Small intestine (tissue), 7 donors: ENCODE results near the gene MMP20. TPM values are rescaled to one million over a fixed set of nuclear protein-coding genes. Genes with fewer than 3 reads are reported as not detected.

Source experiments
- DNase-seq, 2 donors: peaks; one replicate each; pipeline versions ENCODE4 v3.0.0 to v3.0.0-alpha.2; 2013
- FAIRE-seq: peaks from 2 replicates; lab custom pipeline; 2012; peaks lifted over from hg19 to GRCh38; lab: Jason Lieb, UNC
- H3K27ac ChIP-seq, 3 donors: one replicate each; pipeline ENCODE4 v1.5.1; 2013; ENCODE audit warnings: low read length in 2 of 3, mild to moderate bottlenecking in 2 of 3, control low read depth in 1 of 3, inconsistent platforms in 1 of 3, low read depth in 1 of 3, moderate library complexity in 1 of 3
- H3K27me3 ChIP-seq, 3 donors: one replicate each; pipeline ENCODE4 v1.6.1; 2013; ENCODE audit warnings: low read length in 3 of 3, inconsistent platforms in 1 of 3; ENCODE audit not compliant: control insufficient read depth in 3 of 3, insufficient read depth in 3 of 3
- H3K36me3 ChIP-seq, 3 donors: one replicate each; pipeline ENCODE4 v1.6.1; 2013; ENCODE audit warnings: low read length in 3 of 3, inconsistent platforms in 1 of 3, low read depth in 1 of 3, mild to moderate bottlenecking in 1 of 3, moderate library complexity in 1 of 3; ENCODE audit not compliant: control insufficient read depth in 3 of 3, insufficient read depth in 2 of 3
- H3K4me1 ChIP-seq, 3 donors: one replicate each; pipeline ENCODE4 v1.6.1; 2013; ENCODE audit warnings: low read length in 2 of 3, inconsistent platforms in 1 of 3, low read depth in 1 of 3, mild to moderate bottlenecking in 1 of 3, moderate library complexity in 1 of 3; ENCODE audit not compliant: control insufficient read depth in 3 of 3, insufficient read depth in 2 of 3
- H3K4me3 ChIP-seq, 3 donors: one replicate each; pipeline ENCODE4 v1.5.1; 2013; ENCODE audit warnings: low read length in 3 of 3, control low read depth in 1 of 3, inconsistent platforms in 1 of 3, low read depth in 1 of 3, mild to moderate bottlenecking in 1 of 3, moderate library complexity in 1 of 3
- H3K9me3 ChIP-seq, 2 donors: one replicate each; pipeline ENCODE4 v1.6.1; 2013; ENCODE audit warnings: low read depth in 1 of 2, low read length in 1 of 2; ENCODE audit not compliant: control insufficient read depth in 2 of 2, insufficient read depth in 1 of 2
- WGBS, 3 donors: extraction: QIAGEN DNeasy Blood & Tissue Kit; methylation state at CpG; one replicate each; pipeline ENCODE4 v1.1.7; 2013; 5-methylcytosine and 5-hydroxymethylcytosine counted together
- polyA plus RNA-seq, 4 donors: library from polyadenylated mRNA; stranded (reverse) in 3 of 4; unstranded in 1 of 4; fragments of 200-250 nt in 3 of 4; fragments of 120-200 nt in 1 of 4; gene quantifications; one replicate each; pipeline versions ENCODE4 v1.2.1 to v1.2.3, GENCODE V29; 2013
- donor health status: healthy with polysubstance abuse.
- donor health status: control.
- donor health status: control.
- donor health status: Bipolar disorder and iron deficiency.
- donor health status: healthy.

MMP20 gene
- polyA plus RNA-seq, 4 donors: 0.03 TPM; not detected in 3

DNA sequence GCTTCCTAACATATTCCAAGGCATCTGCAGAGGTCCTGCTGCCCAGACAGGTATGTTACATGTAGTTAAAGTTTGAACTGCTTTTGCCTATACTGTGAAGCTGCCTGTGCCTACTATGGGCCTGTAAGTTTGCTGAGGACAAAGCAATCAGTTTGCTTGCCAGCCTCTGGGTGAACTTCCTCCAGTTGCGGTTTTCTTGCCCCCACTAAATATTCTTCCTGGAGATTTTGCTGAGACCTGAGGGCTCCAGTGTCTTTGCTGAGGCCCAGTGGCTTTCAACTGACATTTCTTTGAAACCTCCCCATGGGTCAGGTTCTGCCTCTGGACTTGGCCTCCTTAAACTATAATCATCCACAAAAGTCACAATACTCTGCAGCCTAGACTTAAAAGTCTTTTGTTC lies 29.6 kb upstream of the MMP20 start:
- no peaks in the 10 kb centered on the region for H3K27me3 ChIP-seq
- H3K36me3 ChIP-seq: no peaks in the 10 kb centered on the region
- no peaks in the 10 kb centered on the region for H3K4me1 ChIP-seq
- WGBS, 3 donors: 94 to 100% (median 100%) methylated on average over 1 of the region's 1 CpG
- H3K27ac ChIP-seq: no peak overlapping the region
- DNase-seq (no peak), FAIRE-seq (no peak)
- no peak overlapping the region for H3K4me3 ChIP-seq
- H3K9me3 ChIP-seq: no peaks in the 10 kb centered on the region

DNA sequence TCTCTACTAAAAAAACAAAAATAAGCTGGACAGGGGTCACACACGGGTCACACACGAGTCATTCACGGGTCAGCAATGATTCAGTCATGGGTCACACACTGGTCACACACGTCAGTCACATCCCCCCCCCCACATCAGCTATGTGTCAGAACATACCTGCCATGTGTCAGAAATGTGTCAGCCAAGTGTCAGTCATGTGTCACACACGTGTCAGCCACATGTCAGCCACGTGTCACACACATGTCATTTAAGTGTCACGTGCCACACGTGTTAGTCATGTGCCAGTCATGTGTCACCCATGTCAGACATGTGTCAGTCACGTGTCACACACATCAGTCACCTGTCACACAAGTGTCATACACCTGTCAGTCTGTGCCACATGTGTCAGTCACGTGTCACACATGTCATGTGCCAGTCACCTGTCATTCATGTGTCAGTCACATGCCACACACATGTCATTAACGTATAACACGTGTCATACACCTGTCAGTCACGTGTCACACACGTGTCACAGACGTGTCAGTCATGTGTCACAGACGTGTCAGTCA lies 28.7 kb upstream of the MMP20 start:
- H3K9me3 ChIP-seq: no peaks in the 10 kb centered on the region
- no peaks in the 10 kb centered on the region for H3K27me3 ChIP-seq
- H3K4me3 ChIP-seq: no peak overlapping the region
- no peaks in the 10 kb centered on the region for H3K4me1 ChIP-seq
- FAIRE-seq (no peak), DNase-seq (no peak)
- WGBS, 3 donors: 86 to 89% (median 86%) methylated on average over 16 of the region's 16 CpGs
- no peak overlapping the region for H3K27ac ChIP-seq
- H3K36me3 ChIP-seq: no peaks in the 10 kb centered on the region

DNA sequence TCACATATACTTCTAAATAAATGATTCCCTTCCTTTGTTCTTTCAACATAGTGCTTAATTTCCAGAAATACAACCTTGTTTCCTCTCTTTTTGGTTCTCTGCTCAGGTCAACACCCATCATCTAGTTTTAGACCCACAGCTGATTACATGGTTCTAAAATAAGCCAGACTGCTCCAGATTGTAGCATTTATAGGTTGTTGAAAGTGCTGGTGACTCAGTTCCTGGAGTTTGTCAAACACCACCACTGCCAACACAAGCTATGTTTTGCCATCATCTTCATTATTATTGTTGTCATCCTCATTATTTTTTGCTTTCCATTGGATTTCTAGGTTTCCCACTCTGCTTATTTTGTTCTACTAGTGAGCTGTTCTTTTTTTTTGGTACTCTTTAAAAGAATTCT lies 22.3 kb upstream of the MMP20 start:
- no peaks in the 10 kb centered on the region for H3K4me1 ChIP-seq
- peaks cover 0 to 3% of the 10 kb centered on the region in 2 donors for H3K9me3 ChIP-seq
- H3K27ac ChIP-seq: no peak overlapping the region
- DNase-seq (no peak), FAIRE-seq (no peak)
- no peaks in the 10 kb centered on the region for H3K36me3 ChIP-seq
- no peak overlapping the region for H3K4me3 ChIP-seq
- H3K27me3 ChIP-seq: no peaks in the 10 kb centered on the region

DNA sequence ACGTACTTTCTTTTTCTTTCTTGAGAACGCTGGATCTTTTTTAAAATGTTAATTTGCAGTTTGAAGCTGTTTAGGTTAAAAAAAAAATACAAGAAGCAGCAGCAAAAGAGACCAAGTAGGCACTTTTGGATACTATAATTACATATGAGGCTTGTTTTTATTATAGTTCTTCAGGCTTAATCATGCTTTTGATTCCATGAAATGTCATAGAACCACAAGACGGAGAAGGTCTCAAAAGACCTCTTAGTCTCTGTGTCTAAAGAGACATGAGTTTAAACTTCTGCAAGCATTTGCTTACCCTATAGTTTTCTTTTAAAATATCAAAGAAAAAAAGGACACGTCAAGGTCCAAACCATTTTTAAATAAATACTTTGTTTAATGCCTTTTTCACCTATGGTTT lies 18.8 kb upstream of the MMP20 start:
- 86 to 91% (median 89%) methylated on average over 4 of the region's 4 CpGs for WGBS, 3 donors
- Histone ChIP-seq H3K4me3 (no peak overlapping the region), H3K27ac (no peak overlapping the region), H3K27me3 (no peaks in the 10 kb centered on the region), H3K36me3 (no peaks in the 10 kb centered on the region), H3K9me3 (peaks cover 0 to 3% of the 10 kb centered on the region in 2 donors), H3K4me1 (peaks cover 0 to 4% (median 0%) of the 10 kb centered on the region in 3 donors)
- DNase-seq (no peak), FAIRE-seq (no peak)

DNA sequence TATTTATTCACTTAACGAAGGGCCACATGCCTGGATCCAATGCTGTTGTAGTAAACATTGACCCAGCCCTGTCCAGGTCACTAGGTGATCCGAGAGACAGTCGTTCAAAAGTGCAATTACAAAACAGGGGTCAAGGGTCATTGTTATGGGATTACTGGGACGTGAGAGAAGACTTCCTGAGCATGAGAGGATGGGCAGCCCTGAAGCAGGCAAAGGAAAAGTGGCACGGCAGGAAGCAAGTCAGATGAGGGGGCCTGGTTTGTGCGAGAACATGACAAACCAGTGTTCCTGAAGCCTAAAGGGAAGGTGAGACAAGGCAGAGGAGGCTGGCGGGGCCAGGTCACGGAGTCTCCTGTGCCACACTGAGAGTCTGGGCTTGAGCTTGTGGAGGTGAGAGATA lies 15.8 kb upstream of the MMP20 start:
- Histone ChIP-seq H3K4me1 (peaks cover 0 to 4% (median 0%) of the 10 kb centered on the region in 3 donors), H3K9me3 (no peaks in the 10 kb centered on the region), H3K36me3 (no peaks in the 10 kb centered on the region), H3K4me3 (no peak overlapping the region), H3K27me3 (peaks cover 0 to 2% (median 0%) of the 10 kb centered on the region in 3 donors), H3K27ac (no peak overlapping the region)
- peak; percentile 74 to 76 for DNase-seq
- whole genome bisulfite sequencing, 3 donors: 46 to 51% (median 48%) methylated on average over 8 of the region's 8 CpGs
- no peak for FAIRE-seq

DNA sequence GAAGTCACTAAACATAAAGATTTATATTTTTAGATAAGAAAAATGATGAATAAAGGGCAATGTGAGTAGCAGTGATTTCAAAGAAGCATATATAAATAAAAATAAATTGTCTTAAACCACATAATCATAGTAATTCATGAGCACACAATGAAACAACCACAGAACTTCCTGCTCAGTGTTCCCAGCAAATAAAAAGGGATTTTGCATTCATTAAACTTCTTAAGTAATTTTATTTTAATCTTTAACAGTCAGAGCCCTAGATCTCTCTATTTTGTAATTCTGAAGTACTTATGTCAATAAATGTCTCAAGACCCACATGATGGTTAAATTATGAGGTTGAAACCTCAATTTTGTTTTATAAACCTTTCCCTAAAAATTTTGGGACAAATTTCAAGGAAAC lies 14.5 kb upstream of the MMP20 start:
- FAIRE-seq: no peak
- Histone ChIP-seq H3K27ac (no peak overlapping the region), H3K4me3 (no peak overlapping the region)

DNA sequence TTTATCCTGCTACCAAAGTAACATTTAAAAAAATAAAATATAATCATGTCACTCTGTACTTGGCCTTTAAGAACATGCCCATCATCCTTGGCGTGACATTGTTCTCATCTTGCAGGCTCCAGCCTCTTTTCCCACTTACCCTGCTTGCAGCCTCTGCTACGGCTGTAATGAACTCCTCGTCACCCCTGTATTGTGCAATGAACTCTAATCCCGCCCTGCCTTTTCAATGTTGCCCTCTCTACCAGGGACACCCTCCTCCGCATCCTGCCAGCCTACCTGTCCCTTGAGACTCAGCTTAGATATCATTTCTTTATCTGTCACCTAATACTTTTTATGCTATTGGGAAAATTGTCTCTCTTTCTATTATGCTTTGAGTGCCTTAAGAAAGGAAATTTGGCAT lies 12.6 kb upstream of the MMP20 start:
- DNase-seq (peak in 1 of 2 donors; percentile 47), FAIRE-seq (no peak)
- Histone ChIP-seq H3K4me3 (no peak overlapping the region), H3K4me1 (peaks cover 0 to 4% (median 0%) of the 10 kb centered on the region in 3 donors), H3K9me3 (no peaks in the 10 kb centered on the region), H3K27me3 (peaks cover 0 to 2% (median 0%) of the 10 kb centered on the region in 3 donors), H3K36me3 (no peaks in the 10 kb centered on the region), H3K27ac (no peak overlapping the region)
- WGBS, 3 donors: 67 to 84% (median 81%) methylated on average over 5 of the region's 5 CpGs

More for the DNA sequence above, 14.5 kb upstream of the MMP20 start:
- Histone ChIP-seq H3K36me3 (no peaks in the 10 kb centered on the region), H3K9me3 (no peaks in the 10 kb centered on the region), H3K4me1 (peaks cover 0 to 4% (median 0%) of the 10 kb centered on the region in 3 donors), H3K27me3 (peaks cover 0 to 2% (median 0%) of the 10 kb centered on the region in 3 donors)
- DNase-seq: no peak

DNA sequence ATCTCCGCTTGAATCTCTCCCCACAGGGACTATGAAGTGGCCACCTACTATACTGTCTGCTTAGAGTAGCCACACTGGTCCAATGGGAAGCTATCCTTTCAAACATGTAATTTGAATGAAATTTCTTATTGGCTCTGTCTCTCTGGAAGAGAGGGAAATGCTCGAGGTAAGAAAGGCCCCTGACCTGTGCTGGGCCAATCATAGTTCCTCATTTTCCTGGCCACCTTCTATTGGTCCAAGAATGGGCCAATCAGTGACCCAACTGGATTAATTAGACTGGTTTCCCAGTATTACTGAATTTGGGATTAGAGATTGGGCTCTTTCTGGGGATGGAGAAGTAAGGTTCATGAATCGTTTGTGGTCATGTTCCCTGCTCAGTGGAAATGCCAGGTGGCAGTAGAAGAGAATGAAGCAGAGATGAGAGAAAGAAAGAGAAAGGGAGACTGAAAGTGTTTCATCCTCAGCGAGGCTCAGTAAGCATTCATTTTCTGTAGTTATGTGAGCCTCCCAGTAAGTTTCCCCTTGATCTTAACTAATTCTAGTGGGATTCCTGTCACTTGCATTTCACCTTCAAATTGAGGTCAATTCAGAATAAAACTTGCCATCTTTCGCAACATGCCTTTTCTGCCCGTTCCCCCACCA lies 8.4 kb upstream of the MMP20 start:
- FAIRE-seq (no peak), DNase-seq (no peak)
- no peak overlapping the region for H3K4me3 ChIP-seq
- H3K36me3 ChIP-seq: no peaks in the 10 kb centered on the region
- 81 to 87% (median 87%) methylated on average over 6 of the region's 6 CpGs for WGBS, 3 donors
- peaks cover 0 to 10% (median 0%) of the 10 kb centered on the region in 3 donors for H3K4me1 ChIP-seq
- H3K27me3 ChIP-seq: peaks cover 0 to 2% (median 0%) of the 10 kb centered on the region in 3 donors
- no peaks in the 10 kb centered on the region for H3K9me3 ChIP-seq
- H3K27ac ChIP-seq: no peak overlapping the region
